ENCODE data around the gene CETP. TPM values are rescaled to one million over a fixed set of nuclear protein-coding genes. Genes with fewer than 3 reads are reported as not detected.
"Not testable (repeated sequence)": the region's sequence is repeated elsewhere in the genome, so short reads cannot be mapped to it uniquely, and the experiment has no call there.

The CETP gene
- total RNA-seq, 1 donor from 2014 or later: not detected

DNA sequence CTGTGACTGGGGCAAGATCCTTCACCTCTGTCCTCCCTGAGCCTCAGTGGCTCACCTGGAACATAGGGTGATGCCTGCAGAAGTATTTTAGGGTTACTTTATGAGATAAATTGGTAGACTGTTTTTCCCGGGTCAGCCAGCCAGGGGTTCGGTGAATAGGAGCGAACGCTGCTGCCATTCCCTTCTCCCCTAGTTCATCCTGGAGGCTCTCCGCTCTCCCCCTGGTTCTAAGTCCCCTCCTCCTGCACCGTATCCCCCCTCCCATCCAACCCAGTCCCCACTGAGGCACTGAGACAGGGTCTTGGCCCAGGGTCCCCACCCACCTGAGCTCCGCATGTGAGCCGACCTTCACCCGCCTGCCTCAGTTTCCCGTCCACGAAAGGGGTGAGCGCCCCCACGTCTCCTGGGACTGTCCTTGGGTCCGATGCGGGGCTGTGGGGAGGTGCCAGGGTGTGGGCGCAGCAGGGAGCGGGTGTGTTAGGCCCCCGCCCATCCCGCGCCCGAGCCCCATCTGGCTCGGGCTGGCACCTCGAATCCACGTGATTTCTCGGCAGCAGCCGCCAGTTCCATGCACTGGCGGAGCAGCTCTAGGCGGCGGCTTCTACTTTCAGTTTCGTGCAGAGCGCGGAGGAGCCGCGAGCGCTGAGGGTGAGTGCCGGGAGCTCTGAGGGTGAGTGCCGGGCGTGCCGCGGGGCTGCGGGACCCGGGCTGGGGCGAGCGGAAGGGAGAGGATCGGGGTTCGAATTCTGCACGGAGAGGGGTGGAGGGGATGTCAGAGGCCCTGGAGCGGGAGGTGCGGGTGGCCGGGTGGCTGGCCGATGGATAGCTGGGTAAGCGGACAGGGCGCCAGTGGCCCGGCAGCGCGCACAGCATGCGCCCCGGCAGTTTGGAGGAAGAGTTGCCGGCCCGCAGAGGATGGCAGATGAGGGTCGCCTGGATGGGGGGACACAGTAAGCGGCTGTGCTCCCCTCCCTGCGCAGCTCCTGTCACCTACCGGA is 27.5 kb downstream of the CETP start, which contains the start of gene NLRC5:
Gene NLRC5, plus strand, starts transcription at position 610 of the 998 bp plus-strand sequence. CDS start 31,156 bp downstream, outside the sequence.
- peak; percentile 95 for DNase-seq (ENCODE audit: low spot score)
- intact Hi-C loops (cut with DNase I): loop anchor here (5.0 kb wide), 1 partner anchor 57 kb away; the partner anchor contains the start of gene HERPUD1

DNA sequence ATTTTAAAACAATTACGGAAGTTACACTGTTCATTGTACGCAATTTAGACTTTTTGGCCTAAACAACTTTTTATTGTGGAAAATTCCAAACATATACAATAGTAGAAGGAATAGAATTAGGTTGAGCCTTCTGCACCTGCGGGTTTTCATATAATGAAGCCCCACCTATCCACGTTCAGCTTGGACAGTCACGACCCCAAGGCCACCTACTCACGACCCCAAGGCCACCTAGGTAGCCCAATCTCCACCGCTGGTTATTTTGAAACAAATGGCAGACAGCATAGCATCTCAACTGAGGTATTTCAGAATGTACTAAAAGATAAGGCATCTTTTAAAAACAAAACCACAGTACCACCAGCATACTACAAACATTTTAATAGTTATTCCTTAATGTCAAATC is 28.2 kb downstream of the CETP start:
- no peak for DNase-seq (ENCODE audit: low spot score)
- intact Hi-C loops (cut with DNase I): loop anchor here (5.0 kb wide), 1 partner anchor 58 kb away; the partner anchor contains the start of gene HERPUD1

DNA sequence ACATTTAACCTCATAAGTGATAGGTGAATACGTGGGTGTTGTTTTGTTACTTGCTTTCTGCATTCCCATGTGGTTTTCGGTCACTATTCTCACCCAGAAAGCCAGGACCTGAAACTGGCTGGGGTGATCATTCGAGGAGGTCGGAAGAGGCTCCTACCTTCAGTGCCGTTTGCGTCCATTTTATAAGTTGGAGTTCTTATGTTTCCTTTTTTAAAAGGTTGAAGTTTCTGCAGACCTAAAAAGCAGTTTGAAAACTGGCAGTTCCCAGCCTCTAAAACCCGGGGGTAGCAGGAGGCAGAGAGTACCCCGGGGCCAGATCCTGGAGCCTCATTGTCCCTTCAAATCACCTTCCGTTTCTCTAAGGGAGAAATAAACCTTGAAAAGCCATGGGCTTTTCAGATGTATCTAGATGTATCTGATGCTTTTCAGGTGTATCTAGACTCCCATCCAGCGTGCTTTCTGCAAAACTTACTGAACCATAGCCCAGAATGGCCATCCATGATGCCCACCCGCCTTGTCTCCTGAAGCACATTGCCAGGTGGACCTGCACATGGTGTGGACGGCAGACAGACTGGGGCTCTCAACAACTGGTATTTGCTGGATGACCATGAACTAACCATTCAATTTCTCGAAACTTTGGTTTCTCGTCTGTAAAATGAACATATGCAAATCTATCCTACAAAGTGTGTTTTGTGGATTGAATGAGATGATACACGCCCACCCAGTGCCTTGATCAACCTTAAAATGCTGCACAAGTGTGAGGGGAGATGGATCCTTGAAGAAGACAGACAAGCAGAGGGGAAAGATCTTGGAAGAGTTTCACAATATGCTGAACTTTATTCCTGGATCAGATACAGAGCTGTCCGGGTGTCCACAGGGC is 28.9 kb downstream of the CETP start:
- intact Hi-C loops (cut with DNase I): no loop called here
- peak; percentile 43 for DNase-seq (ENCODE audit: low spot score)

DNA sequence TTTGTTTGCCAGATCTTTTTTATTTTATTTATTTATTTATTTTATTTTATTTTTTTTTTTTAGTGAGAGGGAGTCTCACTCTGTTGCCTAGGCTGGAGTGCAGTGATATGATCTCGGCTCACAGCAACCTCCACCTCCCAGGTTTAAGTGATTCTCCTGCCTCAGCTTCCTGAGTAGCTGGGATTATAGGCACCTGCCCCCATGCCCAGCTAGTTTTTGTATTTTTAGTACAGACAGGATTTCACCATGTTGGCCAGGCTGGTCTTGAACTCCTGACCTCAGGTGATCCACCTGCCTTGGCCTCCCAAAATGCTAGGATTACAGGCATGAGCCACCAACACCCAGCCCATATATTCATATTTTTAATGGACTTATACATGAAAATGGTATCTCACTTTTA is 30.7 kb downstream of the CETP start:
- DNase-seq (ENCODE audit: low spot score); intact Hi-C loops (cut with DNase I): not testable (repeated sequence)

DNA sequence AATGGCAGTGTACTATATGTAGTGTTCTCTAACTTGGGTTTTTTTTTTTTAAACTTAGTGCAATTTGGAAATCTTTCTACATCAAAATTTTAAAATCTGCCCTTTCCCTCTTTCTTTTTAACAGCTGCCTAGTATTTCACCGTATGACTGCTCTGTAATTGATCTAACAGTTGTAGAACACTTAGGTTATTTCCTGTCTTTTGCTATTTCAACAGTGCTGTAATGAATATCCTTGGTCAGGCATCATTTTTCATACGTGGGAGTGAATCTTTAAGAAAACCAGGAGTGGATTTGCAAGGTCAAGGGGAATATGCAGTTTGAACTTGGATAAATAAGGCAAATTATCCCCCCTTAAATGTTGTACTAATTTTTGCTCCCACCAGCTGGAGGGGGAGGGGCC is 31.5 kb downstream of the CETP start:
- intact Hi-C loops (cut with DNase I): no loop called here
- no peak for DNase-seq (ENCODE audit: low spot score)

DNA sequence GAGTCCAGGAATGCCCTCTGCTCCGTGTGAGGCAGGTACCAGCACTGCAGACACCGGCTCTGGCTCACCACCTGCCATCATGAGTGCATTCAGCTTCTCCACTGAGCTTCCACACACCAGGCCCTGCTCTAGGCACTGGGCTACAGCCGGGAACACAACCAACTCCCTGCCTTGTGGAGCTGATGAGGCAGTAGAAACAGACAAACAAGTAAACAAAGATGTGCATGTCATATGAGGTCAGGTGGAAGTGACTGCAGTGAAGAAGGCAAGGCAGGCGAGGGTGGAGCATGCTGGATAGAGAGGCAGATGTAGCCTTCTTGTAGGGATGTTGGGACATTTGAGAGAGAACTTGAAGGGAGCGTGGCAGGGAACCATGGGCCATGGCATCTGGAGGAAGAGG is 32.6 kb downstream of the CETP start:
- DNase-seq (ENCODE audit: low spot score): peak; percentile 60
- intact Hi-C loops (cut with DNase I): no loop called here

DNA sequence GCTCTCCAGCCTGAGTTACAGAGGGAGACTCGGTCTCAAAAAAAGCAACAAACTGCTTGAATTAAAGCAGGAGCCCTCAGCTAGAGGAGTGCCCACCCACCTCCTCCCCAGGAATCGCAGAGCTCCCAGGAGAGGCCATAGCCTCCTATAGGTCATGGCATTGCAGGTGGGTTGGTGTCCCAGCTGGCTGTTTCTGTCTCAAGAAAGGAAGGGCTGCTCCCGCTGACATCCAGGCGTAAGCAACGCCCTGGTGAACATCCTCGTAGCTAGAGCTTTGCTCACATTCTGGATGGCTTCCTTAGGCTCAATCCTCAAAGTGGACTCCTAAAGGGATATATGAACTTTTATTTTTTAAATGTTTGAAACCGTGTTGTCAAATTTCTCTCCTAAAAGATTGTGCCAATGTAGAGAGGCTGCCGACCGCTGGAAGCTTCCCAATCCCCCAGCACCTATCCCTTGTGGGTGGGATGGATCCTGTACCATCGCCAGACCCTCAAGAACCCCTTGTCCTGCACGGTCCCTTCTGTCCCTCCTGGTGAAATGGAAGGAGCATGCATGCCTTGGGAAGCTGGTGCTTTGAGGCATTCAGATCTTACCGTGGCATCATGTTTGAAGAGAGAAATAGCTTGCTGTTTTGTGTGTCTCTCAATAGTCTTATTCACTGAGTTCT is 33.5 kb downstream of the CETP start:
- intact Hi-C loops (cut with DNase I): no loop called here

DNA sequence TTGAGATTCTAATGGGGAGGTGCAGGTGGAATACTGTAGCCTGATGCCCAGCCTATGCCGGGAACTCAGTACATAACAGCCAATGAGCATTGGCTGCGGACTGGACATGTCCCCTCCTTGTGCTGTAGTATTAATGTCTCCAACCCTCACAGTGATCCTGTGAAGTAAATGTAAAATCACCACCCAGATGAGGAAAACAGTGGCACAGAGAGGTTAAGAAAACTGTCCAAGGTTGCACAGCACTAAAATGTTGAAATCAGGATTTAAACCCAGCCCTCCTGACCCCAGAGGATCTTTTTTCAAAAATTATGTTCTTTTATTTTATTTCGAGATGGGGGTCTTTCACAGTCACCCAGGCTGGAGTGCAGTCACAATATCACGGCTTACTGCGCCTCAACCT is 35.5 kb downstream of the CETP start:
- intact Hi-C loops (cut with DNase I): no loop called here
- no peak for DNase-seq (ENCODE audit: low spot score)

More for the DNA sequence above, 33.5 kb downstream of the CETP start:
- peak; percentile 36 for DNase-seq (ENCODE audit: low spot score)

DNA sequence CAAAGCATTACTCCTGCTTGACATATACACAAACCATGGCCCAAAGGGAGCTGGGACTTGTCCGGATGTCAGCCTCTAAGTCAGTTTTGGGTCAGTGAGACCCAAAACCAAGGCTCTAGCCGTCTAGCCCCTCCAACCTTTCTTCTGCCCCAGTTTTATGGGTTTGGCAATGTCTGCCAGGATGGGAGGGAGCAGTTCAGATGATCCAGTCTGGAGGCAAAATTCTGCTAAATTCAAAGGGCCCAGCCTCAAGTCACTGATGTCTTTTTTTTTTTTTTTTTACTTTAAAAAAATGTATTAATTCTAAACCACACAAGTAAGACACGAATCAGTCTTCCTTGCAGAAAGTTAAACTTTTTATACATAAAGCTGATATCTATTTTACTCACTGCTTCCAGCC is 36.2 kb downstream of the CETP start:
- intact Hi-C loops (cut with DNase I): no loop called here
- peak; percentile 7 for DNase-seq (ENCODE audit: low spot score)

DNA sequence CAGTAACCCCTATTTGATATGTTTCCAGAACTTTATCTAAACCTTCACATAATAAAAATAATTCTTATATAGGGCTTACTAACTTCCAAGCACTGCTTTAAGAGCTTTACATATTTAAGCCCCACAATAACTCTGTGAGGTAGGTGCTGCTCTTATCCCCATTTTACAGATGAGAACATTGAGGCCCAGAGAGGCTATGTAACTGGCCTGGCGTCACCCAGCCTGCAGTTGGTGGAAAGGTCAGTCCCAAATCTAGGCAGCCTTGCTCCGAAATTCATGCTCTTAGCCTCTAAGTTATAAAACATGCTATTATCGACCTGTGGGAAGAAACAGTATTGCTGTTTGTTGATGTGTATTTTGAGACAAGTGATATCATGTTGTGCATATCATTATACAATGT is 36.6 kb downstream of the CETP start:
- no peak for DNase-seq (ENCODE audit: low spot score)
- intact Hi-C loops (cut with DNase I): no loop called here

DNA sequence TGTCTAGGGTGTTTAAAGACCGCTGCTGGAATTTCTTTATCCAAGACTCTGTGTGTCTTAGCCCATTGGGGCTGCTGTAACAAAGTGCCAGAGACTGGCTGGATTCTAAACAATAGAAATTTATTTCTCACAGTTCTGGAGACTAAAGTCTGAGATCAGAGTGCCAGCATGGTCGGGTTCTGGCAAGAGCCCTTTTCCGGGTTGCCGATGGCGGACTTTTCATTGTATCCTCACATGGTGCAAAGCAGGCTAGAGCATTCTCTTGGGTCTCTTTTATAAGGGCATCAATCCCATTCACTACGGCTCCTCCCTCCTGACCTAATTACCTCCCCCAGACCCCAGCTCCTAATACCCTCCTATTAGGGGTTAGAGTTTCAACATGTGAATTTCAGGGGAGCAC is 37.1 kb downstream of the CETP start:
- DNase-seq (ENCODE audit: low spot score): peak; percentile 27
- intact Hi-C loops (cut with DNase I): no loop called here

DNA sequence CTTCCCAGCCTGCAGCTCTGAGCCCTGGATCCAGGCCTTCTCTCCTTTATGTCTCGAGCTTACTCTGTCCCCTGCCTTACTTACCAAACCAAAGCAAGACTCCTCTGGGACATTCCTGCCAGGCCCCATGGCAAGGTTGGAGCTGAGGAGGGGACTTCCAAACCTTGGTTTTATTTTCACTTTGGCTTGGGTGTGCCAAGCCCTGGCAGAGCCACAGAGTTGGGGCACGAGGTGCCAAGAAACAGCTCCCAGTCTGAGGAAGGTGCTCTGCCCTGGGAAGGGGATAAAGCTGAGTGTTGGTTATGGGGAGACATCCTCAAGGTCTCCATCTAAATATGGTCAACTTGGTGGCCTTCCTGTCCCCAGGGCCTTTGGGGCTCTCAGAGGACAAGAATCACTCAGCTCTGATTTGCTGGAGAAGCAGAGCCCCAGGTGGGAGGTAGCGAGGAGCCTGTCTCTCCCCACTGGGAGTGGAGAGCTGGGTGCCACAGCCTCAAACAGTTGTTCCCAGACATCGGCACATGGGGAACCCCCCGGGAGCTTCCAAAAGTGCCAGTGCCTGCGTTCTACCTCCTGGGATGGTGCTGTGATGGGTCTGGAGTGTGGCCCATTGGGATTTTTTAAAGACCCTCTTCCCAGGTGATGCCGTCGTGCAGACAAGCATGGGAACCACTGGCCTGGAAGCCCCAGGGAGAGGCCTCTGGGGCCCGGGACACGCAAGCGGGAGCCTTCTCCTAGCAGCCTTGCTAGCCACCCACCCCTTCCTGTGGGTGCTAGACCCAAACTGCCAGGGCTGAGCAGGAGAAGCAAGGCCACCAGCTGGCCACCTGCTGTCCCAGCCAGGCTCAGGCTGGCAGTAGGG is 37.9 kb downstream of the CETP start:
- peak; percentile 55 for DNase-seq (ENCODE audit: low spot score)
- intact Hi-C loops (cut with DNase I): no loop called here

DNA sequence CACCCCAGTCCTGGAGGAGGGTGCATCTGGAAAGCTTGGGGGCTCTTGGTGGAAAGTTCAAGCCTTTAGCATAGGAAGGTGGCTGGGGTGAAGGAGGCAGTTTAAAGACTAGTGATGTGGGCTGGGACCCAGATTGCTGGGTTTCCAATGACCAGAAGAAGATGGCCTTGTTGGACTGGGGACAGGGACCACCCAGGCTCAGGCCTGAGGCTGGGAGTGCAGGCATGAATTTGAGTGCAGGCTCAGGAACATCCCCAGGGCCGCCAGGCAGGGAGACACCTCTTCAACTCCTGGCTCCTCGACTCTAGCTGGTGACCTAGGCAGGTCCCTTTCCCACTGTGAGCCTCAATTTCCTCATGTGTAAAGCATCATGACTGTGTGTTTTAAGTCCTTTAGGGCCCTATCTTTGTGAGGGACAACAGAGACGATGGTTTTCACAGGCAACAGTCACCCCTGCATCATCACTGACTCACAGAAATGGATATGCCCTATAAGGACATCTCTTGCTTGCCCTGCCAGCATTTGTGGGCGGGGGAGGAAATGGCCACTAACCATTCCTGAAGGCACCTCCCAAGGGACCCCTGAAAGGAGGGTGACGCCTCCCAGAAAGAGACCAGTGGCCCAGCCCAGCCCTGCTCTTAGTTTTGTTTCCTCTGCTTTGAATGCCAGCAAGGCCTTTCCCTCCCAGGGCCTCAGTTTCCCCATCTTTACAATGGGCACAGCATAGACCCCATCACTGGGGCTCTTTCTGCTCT is 38.7 kb downstream of the CETP start:
- intact Hi-C loops (cut with DNase I): no loop called here
- peak; percentile 86 for DNase-seq (ENCODE audit: low spot score)

DNA sequence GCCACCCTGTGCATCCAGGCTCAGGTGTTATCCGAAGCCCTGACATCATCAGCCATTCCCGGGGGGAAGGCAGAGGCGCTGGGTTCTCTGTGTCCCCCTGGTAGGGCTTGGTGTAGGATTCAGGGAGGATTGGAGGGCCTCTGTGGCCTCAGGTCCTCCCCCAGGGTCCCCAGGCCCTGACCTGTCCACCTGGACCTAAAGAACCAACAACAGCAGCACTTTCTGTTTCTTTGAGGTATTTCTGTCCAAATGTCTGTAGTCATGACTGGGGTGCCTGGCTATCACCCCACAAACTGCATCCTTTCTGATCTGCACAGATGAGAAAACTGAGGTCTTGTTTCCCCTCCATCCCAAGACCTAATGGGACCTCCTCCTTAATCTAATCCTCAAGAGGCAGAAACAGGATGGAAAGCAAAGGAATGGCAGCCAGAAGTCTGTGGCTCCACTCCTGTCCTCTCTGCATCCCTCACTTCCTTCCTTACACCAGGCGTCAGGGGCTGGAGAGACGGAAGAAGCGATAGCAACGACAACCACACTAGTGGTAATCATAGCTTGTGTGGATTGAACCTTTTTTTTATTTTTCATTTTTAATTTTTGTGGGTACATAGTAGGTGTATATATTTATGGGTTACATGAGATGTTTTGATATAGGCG is 39.4 kb downstream of the CETP start:
- DNase-seq (ENCODE audit: low spot score): peak; percentile 27
- intact Hi-C loops (cut with DNase I): no loop called here

DNA sequence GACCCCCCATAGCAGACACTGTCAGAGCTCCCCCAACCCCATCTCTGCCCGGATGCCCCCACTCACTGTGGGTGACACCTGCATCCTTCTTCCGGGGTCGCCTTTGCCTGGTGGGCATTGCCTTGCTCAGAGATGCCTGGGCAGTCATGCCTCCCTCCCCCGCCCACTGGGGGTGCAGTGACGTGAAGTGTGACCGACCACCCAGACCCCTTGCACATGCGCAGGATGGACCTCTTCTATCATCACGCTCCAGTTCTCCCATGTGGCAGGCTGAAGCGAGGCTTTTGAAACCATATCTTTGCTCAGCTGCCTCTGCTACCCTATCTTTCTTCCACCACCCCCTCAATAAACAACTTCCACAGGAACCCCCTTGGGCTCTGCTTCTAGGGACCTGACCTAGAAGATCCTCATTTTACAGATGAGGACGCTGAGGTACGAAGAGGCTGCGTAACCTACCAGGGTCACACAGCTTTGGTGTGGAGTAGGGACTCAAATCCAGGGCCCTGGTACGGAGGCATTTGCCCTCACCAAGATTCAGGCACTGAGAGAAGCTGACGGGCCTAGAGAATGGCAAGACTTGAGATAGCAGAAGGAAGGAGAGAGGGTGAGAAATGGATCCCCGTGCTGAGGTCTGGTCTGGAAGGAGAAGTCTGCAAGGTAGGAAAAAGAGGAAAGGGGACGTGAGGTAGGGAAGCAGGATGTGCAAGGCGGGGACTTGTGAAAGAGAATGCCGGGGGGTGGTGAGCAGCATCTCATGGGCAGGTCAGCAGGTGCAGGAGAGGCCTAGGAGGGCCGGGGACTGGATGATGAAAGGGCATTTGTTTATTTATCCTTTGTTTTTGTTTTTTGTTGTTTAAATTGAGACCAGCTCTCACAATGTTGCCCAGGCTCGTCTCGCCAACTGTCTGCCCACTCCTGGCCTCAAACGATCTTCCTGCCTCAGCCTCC is 42.0 kb downstream of the CETP start:
- intact Hi-C loops (cut with DNase I): no loop called here

More for the DNA sequence above, 42.0 kb downstream of the CETP start:
- peak; percentile 70 for DNase-seq (ENCODE audit: low spot score)

Data from cardiac septum (tissue), 1 donor.